Liver (tissue), 9 donors: ENCODE measurements around the gene WIPI1. TPM values are rescaled to one million over a fixed set of nuclear protein-coding genes. Genes with fewer than 3 reads are reported as not detected.

Experiments
- DNase-seq: peaks from one replicate; pipeline ENCODE4 v3.0.0-alpha.2; 2017; ENCODE audit warnings: low spot score
- H3K27ac ChIP-seq, 2 donors: one replicate each; pipeline ENCODE4 v1.7.0; 2013; ENCODE audit warnings: inconsistent platforms in 2 of 2, low read length in 2 of 2, control low read depth in 1 of 2, low read depth in 1 of 2, mild to moderate bottlenecking in 1 of 2
- H3K27me3 ChIP-seq, 4 donors: one replicate each; pipeline versions ENCODE4 v1.6.1 to v1.7.0; 2013; ENCODE audit warnings: low read length in 3 of 4, inconsistent platforms in 1 of 4, mild to moderate bottlenecking in 1 of 4, moderate library complexity in 1 of 4; ENCODE audit not compliant: control insufficient read depth in 4 of 4, insufficient read depth in 4 of 4
- H3K36me3 ChIP-seq, 4 donors: one replicate each; pipeline versions ENCODE4 v1.6.1 to v1.7.0; 2013; ENCODE audit warnings: low read length in 3 of 4, mild to moderate bottlenecking in 3 of 4, low read depth in 1 of 4, moderate library complexity in 1 of 4; ENCODE audit not compliant: control insufficient read depth in 4 of 4, insufficient read depth in 3 of 4
- H3K4me1 ChIP-seq, 4 donors: one replicate each; pipeline versions ENCODE4 v1.6.1 to v1.7.0; 2013; ENCODE audit warnings: low read length in 3 of 4, mild to moderate bottlenecking in 3 of 4, moderate library complexity in 1 of 4; ENCODE audit not compliant: control insufficient read depth in 4 of 4, insufficient read depth in 4 of 4
- H3K4me3 ChIP-seq, 3 donors: one replicate each; pipeline versions ENCODE4 v1.6.1 to v1.7.0; 2013; ENCODE audit warnings: low read length in 3 of 3, control low read depth in 1 of 3, low read depth in 1 of 3, mild to moderate bottlenecking in 1 of 3
- H3K9ac ChIP-seq, 2 donors: one replicate each; pipeline ENCODE4 v1.7.0; 2013; ENCODE audit warnings: low read length in 2 of 2, mild to moderate bottlenecking in 2 of 2, moderate library complexity in 2 of 2, control low read depth in 1 of 2, low read depth in 1 of 2
- H3K9me3 ChIP-seq, 4 donors: one replicate each; pipeline versions ENCODE4 v1.6.1 to v1.7.0; 2013; ENCODE audit warnings: low read length in 3 of 4; ENCODE audit not compliant: control insufficient read depth in 4 of 4
- EGR1 ChIP-seq, 2 donors: IDR thresholded peaks; 2 replicates each; pipeline ENCODE4 v1.6.1; 2016 to 2018; ENCODE audit warnings: antibody characterized with exemption in 2 of 2, low read depth in 2 of 2
- FOXA1 ChIP-seq: IDR thresholded peaks from 2 replicates; pipeline ENCODE4 v1.6.1; 2016; ENCODE audit warnings: antibody characterized with exemption
- FOXA2 ChIP-seq: IDR thresholded peaks from 2 replicates; pipeline ENCODE4 v1.6.1; 2016; ENCODE audit warnings: antibody characterized with exemption
- GABPA ChIP-seq, 2 donors: IDR thresholded peaks in 1 of 2; conservative IDR thresholded peaks in 1 of 2; 2 replicates each; pipeline ENCODE4 v1.6.1; 2016; ENCODE audit warnings: antibody characterized with exemption in 2 of 2, mild to moderate bottlenecking in 1 of 2, moderate library complexity in 1 of 2
- HNF4A ChIP-seq, 2 donors: conservative IDR thresholded peaks; 2 replicates each; pipeline ENCODE4 v1.6.1; 2016; ENCODE audit warnings: antibody characterized with exemption in 2 of 2, mild to moderate bottlenecking in 2 of 2
- HNF4G ChIP-seq: IDR thresholded peaks from 2 replicates; pipeline ENCODE4 v1.6.1; 2016; ENCODE audit warnings: antibody characterized with exemption
- JUND ChIP-seq, 2 donors: IDR thresholded peaks; 2 replicates each; pipeline ENCODE4 v1.6.1; 2016; ENCODE audit warnings: antibody characterized with exemption in 2 of 2
- NR2F2 ChIP-seq: IDR thresholded peaks from 2 replicates; pipeline ENCODE4 v1.6.1; 2016; ENCODE audit warnings: antibody characterized with exemption
- RXRA ChIP-seq, 2 donors: IDR thresholded peaks; 2 replicates each; pipeline ENCODE4 v1.6.1; 2017 to 2018; ENCODE audit warnings: antibody characterized with exemption in 2 of 2, mild to moderate bottlenecking in 1 of 2
- TAF1 ChIP-seq: conservative IDR thresholded peaks from 2 replicates; pipeline ENCODE4 v1.6.1; 2016; ENCODE audit warnings: antibody characterized with exemption, mild to moderate bottlenecking
- WGBS: extraction: QIAGEN DNeasy Blood & Tissue Kit; methylation state at CpG from one replicate; pipeline ENCODE4 v1.1.7; 2013; 5-methylcytosine and 5-hydroxymethylcytosine counted together
- polyA plus RNA-seq, 2 donors: library from polyadenylated mRNA; stranded (reverse) in 1 of 2; unstranded in 1 of 2; fragments of 200-250 nt in 1 of 2; fragments of >200 nt in 1 of 2; fragmentation: Nextera tagmentation in 1 of 2; extraction: Ambion mirVana in 1 of 2; gene quantifications; one replicate each; pipeline versions ENCODE4 v1.2.1 to v1.2.3, GENCODE V29; 2013 to 2015
- total RNA-seq, 2 donors: library from RNA; depleted of rRNA; stranded (reverse); fragments of >200 nt; gene quantifications; one replicate each; pipeline ENCODE4 v1.2.3, GENCODE V29; 2014
- TF ChIP-seq, protein P1 (sequence below): IDR thresholded peaks from 2 replicates; pipeline ENCODE4 v1.6.1; 2016; ENCODE audit warnings: antibody characterized with exemption
- TF ChIP-seq, protein P2 (sequence below): fragments of 150-350 bp; IDR thresholded peaks from 2 replicates; pipeline ENCODE4 v1.5.1; 2017; ENCODE audit warnings: improper control_type of control experiment, low read depth, low read length; ENCODE audit not compliant: missing input control
- TF ChIP-seq, protein P3 (sequence below): IDR thresholded peaks from 2 replicates; pipeline ENCODE4 v1.6.1; 2016; ENCODE audit warnings: antibody characterized with exemption
- TF ChIP-seq, protein P4 (sequence below): IDR thresholded peaks from 2 replicates; pipeline ENCODE4 v1.6.1; 2016; ENCODE audit warnings: antibody characterized with exemption
- TF ChIP-seq, protein P5 (sequence below): IDR thresholded peaks from 2 replicates; pipeline ENCODE4 v1.6.1; 2016; ENCODE audit warnings: antibody characterized with exemption, mild to moderate bottlenecking
- donor health status: healthy.
- donor health status: healthy.
- donor health status: healthy.
- donor health status: healthy.
- donor health status: healthy.

WIPI1 gene
- total and polyA plus RNA-seq, 4 donors = 21.1 to 48.6 (median 29.8) TPM

DNA sequence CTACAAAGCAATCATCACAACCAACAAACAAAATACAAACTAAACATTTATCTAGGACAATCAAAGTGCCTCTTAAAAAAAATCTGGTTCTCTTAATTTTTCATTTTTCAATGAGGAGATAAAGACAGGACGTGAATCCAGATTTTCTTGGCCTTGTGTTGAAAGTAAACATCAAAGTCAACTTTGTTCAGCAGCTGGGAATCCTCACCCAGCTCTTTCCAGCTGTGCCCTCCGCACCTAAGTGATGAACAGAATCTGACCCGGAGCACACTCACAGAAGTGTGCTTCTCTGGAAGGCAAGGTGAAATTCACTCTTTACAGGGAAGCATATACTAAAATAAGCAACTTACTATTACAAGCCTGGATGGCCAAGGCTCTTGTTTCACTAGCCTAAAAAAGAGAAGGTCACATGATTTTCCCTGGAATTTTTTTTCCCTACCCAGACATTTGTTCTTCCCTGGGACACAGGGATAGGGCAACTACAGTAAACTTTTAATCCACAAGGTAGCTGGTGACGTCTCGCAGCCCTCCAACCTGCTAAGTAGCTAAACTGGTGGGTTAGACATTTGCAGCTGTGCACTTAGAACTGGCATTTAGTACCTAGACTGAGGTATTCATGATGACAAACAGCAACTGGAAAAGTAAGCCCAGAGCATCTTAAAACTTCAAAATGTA is 3.2 kb downstream of the WIPI1 start:
- no peak for TF ChIP-seq GABPA (IDR thresholded peaks at IDR 0.05 in 1 of 2, conservative IDR thresholded peaks at IDR 0.05 in 1 of 2)
- TF ChIP-seq, protein P1, sequence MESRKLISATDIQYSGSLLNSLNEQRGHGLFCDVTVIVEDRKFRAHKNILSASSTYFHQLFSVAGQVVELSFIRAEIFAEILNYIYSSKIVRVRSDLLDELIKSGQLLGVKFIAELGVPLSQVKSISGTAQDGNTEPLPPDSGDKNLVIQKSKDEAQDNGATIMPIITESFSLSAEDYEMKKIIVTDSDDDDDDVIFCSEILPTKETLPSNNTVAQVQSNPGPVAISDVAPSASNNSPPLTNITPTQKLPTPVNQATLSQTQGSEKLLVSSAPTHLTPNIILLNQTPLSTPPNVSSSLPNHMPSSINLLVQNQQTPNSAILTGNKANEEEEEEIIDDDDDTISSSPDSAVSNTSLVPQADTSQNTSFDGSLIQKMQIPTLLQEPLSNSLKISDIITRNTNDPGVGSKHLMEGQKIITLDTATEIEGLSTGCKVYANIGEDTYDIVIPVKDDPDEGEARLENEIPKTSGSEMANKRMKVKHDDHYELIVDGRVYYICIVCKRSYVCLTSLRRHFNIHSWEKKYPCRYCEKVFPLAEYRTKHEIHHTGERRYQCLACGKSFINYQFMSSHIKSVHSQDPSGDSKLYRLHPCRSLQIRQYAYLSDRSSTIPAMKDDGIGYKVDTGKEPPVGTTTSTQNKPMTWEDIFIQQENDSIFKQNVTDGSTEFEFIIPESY = no peak
- no peak overlapping the region for H3K4me3 ChIP-seq
- H3K9ac ChIP-seq = no peak overlapping the region
- H3K27me3 ChIP-seq = no peaks in the 10 kb centered on the region
- H3K27ac ChIP-seq = no peak overlapping the region
- no peak for DNase-seq
- 64% methylated on average over 5 of the region's 5 CpGs for WGBS
- peaks cover 1 to 22% (median 19%) of the 10 kb centered on the region in 4 donors for H3K4me1 ChIP-seq
- peaks cover 0 to 13% (median 8%) of the 10 kb centered on the region in 4 donors for H3K36me3 ChIP-seq
- H3K9me3 ChIP-seq = no peaks in the 10 kb centered on the region

DNA sequence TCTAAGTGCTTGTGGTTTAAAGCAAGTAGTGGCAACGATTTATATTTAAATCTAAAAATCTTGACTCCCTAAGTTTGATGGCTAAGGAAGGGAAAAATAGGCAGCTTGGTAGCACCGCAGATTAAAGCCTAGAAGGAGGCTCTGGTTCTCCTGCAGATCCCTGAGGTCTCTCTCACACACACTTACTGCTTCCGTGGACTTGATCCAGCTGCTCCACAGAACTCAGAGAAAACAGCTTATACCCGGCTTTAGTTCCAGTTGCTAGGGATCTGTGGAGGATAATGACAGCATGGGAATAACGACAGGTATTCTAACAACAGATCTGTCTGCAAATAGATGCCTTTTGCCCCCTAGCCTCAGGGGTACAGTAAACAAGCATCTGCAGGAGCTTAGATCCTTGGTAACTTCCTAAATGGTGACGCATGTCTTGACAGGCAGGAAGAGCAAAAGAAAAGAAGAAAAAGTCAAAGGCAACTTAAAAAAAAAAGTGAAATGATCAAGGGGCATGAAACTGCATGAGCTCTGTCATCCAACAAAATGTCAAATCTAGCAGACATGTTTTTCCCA is 4.5 kb downstream of the WIPI1 start:
- H3K9ac ChIP-seq = no peak overlapping the region
- H3K27me3 ChIP-seq = no peaks in the 10 kb centered on the region
- 81% methylated on average over 6 of the region's 6 CpGs for WGBS
- H3K27ac ChIP-seq = no peak overlapping the region
- no peaks in the 10 kb centered on the region for H3K9me3 ChIP-seq
- no peak overlapping the region for H3K4me3 ChIP-seq
- peaks cover 1 to 14% (median 8%) of the 10 kb centered on the region in 4 donors for H3K4me1 ChIP-seq
- no peak for DNase-seq
- TF ChIP-seq NR2F2 = peak; percentile 18
- TF ChIP-seq TAF1 = no peak
- peaks cover 2 to 14% (median 10%) of the 10 kb centered on the region in 4 donors for H3K36me3 ChIP-seq

DNA sequence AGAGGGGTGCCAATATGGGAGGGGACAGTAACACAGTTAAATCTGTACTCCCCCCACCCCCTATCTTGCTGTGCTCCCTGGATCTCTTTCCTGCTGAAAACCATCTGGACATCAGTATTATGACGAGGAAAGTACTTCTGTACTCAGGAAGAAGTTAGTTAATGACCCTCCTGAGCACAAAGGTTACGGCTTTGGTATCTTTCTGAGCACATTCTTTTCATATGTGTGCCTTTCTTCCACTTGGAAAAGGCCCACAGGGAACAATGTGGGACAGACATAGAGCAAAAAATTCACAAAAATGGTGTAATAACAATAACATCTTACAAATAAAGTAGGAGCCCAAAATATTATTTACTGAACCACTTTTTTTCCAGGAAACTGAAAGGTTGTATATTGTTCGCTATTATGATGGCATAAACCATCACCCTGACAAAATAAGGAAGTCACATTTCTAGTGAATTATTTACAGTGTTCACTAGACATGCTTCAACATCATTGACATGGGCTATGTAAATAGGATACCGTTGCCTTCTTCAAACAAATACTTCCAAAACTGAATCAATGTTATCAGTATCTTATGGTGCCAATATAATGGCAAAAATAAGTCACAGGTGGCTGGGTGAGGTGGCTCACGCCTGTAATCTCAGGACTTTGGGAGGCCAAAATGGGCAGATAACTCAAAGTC is 5.5 kb downstream of the WIPI1 start:
- Histone ChIP-seq H3K9me3 (no peaks in the 10 kb centered on the region), H3K4me3 (no peak overlapping the region), H3K36me3 (peaks cover 2 to 14% (median 10%) of the 10 kb centered on the region in 4 donors), H3K9ac (no peak overlapping the region), H3K27me3 (no peaks in the 10 kb centered on the region), H3K27ac (no peak overlapping the region), H3K4me1 (peaks cover 1 to 10% (median 8%) of the 10 kb centered on the region in 4 donors)
- 73% methylated on average over 5 of the region's 5 CpGs for WGBS
- TF ChIP-seq, protein P2, sequence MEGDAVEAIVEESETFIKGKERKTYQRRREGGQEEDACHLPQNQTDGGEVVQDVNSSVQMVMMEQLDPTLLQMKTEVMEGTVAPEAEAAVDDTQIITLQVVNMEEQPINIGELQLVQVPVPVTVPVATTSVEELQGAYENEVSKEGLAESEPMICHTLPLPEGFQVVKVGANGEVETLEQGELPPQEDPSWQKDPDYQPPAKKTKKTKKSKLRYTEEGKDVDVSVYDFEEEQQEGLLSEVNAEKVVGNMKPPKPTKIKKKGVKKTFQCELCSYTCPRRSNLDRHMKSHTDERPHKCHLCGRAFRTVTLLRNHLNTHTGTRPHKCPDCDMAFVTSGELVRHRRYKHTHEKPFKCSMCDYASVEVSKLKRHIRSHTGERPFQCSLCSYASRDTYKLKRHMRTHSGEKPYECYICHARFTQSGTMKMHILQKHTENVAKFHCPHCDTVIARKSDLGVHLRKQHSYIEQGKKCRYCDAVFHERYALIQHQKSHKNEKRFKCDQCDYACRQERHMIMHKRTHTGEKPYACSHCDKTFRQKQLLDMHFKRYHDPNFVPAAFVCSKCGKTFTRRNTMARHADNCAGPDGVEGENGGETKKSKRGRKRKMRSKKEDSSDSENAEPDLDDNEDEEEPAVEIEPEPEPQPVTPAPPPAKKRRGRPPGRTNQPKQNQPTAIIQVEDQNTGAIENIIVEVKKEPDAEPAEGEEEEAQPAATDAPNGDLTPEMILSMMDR = no peak
- TF ChIP-seq FOXA1 = no peak
- no peak for TF ChIP-seq TAF1
- no peak for TF ChIP-seq JUND (IDR thresholded peaks at IDR 0.05)
- TF ChIP-seq, protein P3, sequence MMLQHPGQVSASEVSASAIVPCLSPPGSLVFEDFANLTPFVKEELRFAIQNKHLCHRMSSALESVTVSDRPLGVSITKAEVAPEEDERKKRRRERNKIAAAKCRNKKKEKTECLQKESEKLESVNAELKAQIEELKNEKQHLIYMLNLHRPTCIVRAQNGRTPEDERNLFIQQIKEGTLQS = no peak
- TF ChIP-seq, protein P1 = no peak
- TF ChIP-seq, protein P4, sequence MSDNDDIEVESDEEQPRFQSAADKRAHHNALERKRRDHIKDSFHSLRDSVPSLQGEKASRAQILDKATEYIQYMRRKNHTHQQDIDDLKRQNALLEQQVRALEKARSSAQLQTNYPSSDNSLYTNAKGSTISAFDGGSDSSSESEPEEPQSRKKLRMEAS = no peak
- TF ChIP-seq HNF4A (conservative IDR thresholded peaks at IDR 0.05) = no peak
- no peak for TF ChIP-seq EGR1 (IDR thresholded peaks at IDR 0.05; ENCODE audit: low read depth in 2 of 2)
- no peak for TF ChIP-seq HNF4G
- TF ChIP-seq RXRA (IDR thresholded peaks at IDR 0.05) = no peak
- TF ChIP-seq, protein P5, sequence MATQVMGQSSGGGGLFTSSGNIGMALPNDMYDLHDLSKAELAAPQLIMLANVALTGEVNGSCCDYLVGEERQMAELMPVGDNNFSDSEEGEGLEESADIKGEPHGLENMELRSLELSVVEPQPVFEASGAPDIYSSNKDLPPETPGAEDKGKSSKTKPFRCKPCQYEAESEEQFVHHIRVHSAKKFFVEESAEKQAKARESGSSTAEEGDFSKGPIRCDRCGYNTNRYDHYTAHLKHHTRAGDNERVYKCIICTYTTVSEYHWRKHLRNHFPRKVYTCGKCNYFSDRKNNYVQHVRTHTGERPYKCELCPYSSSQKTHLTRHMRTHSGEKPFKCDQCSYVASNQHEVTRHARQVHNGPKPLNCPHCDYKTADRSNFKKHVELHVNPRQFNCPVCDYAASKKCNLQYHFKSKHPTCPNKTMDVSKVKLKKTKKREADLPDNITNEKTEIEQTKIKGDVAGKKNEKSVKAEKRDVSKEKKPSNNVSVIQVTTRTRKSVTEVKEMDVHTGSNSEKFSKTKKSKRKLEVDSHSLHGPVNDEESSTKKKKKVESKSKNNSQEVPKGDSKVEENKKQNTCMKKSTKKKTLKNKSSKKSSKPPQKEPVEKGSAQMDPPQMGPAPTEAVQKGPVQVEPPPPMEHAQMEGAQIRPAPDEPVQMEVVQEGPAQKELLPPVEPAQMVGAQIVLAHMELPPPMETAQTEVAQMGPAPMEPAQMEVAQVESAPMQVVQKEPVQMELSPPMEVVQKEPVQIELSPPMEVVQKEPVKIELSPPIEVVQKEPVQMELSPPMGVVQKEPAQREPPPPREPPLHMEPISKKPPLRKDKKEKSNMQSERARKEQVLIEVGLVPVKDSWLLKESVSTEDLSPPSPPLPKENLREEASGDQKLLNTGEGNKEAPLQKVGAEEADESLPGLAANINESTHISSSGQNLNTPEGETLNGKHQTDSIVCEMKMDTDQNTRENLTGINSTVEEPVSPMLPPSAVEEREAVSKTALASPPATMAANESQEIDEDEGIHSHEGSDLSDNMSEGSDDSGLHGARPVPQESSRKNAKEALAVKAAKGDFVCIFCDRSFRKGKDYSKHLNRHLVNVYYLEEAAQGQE = no peak
- no peak for TF ChIP-seq NR2F2
- TF ChIP-seq FOXA2 = no peak
- no peak for DNase-seq
